Putamen (tissue), 1 donor: ENCODE results near the gene DSG3.

ENCODE experiments used
- DNase-seq: peaks from one replicate; pipeline ENCODE4 v3.0.0-alpha.2; 2016; ENCODE audit warnings: low spot score

Gene DSG3

GRCh38 chr18:31432316-31432715, 15.2 kb upstream of the DSG3 start:
- DNase-seq, result no peak

GRCh38 chr18:31436825-31437224, 10.7 kb upstream of the DSG3 start:
- no peak for DNase-seq

- DNase-seq, result no peak
Measured at GRCh38 chr18:31438402-31438801, 9.1 kb upstream of the DSG3 start.

GRCh38 chr18:31439807-31440325, 7.7 kb upstream of the DSG3 start:
- DNase-seq, result no peak

- no peak for DNase-seq
Measured at GRCh38 chr18:31440787-31441186, 6.8 kb upstream of the DSG3 start.

GRCh38 chr18:31441493-31441892, 6.0 kb upstream of the DSG3 start:
- DNase-seq, result no peak

GRCh38 chr18:31444142-31444541, 3.4 kb upstream of the DSG3 start:
- DNase-seq, result no peak

- DNase-seq, result no peak
Measured at GRCh38 chr18:31445908-31446307, 1.6 kb upstream of the DSG3 start.

- no peak for DNase-seq
Measured at GRCh38 chr18:31446854-31447253, 687 bp upstream of the DSG3 start.

GRCh38 chr18:31450409-31450808, 2.9 kb downstream of the DSG3 start:
- no peak for DNase-seq

- DNase-seq, result no peak
Measured at GRCh38 chr18:31451625-31452024, 4.1 kb downstream of the DSG3 start.

- DNase-seq, result no peak
Measured at GRCh38 chr18:31454066-31454708, 6.6 kb downstream of the DSG3 start.

GRCh38 chr18:31469629-31470028, 22.1 kb downstream of the DSG3 start:
- no peak for DNase-seq

- DNase-seq, result no peak
Measured at GRCh38 chr18:31478688-31479087, 31.1 kb downstream of the DSG3 start.

GRCh38 chr18:31482051-31482450, 34.5 kb downstream of the DSG3 start:
- DNase-seq, result no peak

GRCh38 chr18:31483396-31483795, 35.9 kb downstream of the DSG3 start:
- no peak for DNase-seq

- DNase-seq, result no peak
Measured at GRCh38 chr18:31484461-31484860, 36.9 kb downstream of the DSG3 start.

- DNase-seq, result no peak
Measured at GRCh38 chr18:31486165-31486564, 38.6 kb downstream of the DSG3 start.

- DNase-seq, result no peak
Measured at GRCh38 chr18:31487246-31488015, 39.9 kb downstream of the DSG3 start.

- DNase-seq, result no peak
Measured at GRCh38 chr18:31489311-31489710, 41.8 kb downstream of the DSG3 start.

GRCh38 chr18:31490387-31490786, 42.8 kb downstream of the DSG3 start:
- DNase-seq, result no peak

- DNase-seq, result no peak
Measured at GRCh38 chr18:31490833-31491232, 43.3 kb downstream of the DSG3 start.

- no peak for DNase-seq
Measured at GRCh38 chr18:31491586-31491985, 44.0 kb downstream of the DSG3 start.

GRCh38 chr18:31492671-31493070, 45.1 kb downstream of the DSG3 start:
- DNase-seq, result no peak
